Right ventricle myocardium superior (tissue), 1 donor: Measurements from ENCODE around the gene APLP1. TPM values are rescaled to one million over a fixed set of nuclear protein-coding genes. Genes with fewer than 3 reads are reported as not detected.
A peak's percentile ranks its signal among the peaks of the same experiment; 100 is the strongest.
"Not testable (repeated sequence)": the region's sequence is repeated elsewhere in the genome, so short reads cannot be mapped to it uniquely, and the experiment has no call there.

Experiments used
- ATAC-seq: fragments of 200-7000 bp; cut with Tn5 transposase; one replicate; pipeline ENCODE4 v1.9.1; 2020; ENCODE audit warnings: mild to moderate bottlenecking; ENCODE audit not compliant: poor library complexity
- DNase-seq: peaks from one replicate; pipeline ENCODE4 v3.0.0-alpha.2; 2020
- intact Hi-C: fragments of 100-400 bp; cut with DNase I; formaldehyde crosslinking; loops from one replicate; pipeline ENCODE4 v1.11.2; 2022
- long read RNA-seq: library from polyadenylated mRNA; unstranded; transcript quantifications from one replicate; pipeline ENCODE4 v2.0.0, GENCODE V29; 2021
- total RNA-seq: library from RNA; stranded (reverse); fragmentation: NEBNext Ultra II Directional; extraction: Animal tissue kit (Norgen Biotek cat#: 25700); gene quantifications from one replicate; pipeline ENCODE4 v1.2.1, GENCODE V29; 2021
- donor health status: DM: no; HTN: yes; CAD: no; lungs with severe emphysema.

APLP1 gene
- total RNA-seq = 17.8 TPM
- long read RNA-seq, transcript APLP1-201 (17 exons, 2,495 nt) = major isoform, 28 of 97 reads
- long read RNA-seq, partial matches to known transcripts = 3 of 97 reads
- long read RNA-seq, other reads (novel, unspliced or antisense) = 66 of 97 reads

GRCh38 chr19:35868172-35868822, at the start of gene APLP1:
APLP1 (plus strand) TSS chr19:35868574; CDS start chr19:35868637, 63 bp downstream.
- peak; percentile 96 for ATAC-seq
- intact Hi-C loops = no loop called here
- peak; percentile 84 for DNase-seq

- DNase-seq (no peak), ATAC-seq (no peak)
- intact Hi-C loops = no loop called here
Observed at GRCh38 chr19:35822579-35822978, 45.8 kb upstream of the APLP1 start.

GRCh38 chr19:35824150-35824549, 44.2 kb upstream of the APLP1 start:
- intact Hi-C loops = no loop called here
- no peak for ATAC-seq
- no peak for DNase-seq

GRCh38 chr19:35828692-35829301, 39.6 kb upstream of the APLP1 start:
- peak; percentile 51 for ATAC-seq
- intact Hi-C loops = no loop called here
- DNase-seq = peak; percentile 66

GRCh38 chr19:35830986-35831385, 37.4 kb upstream of the APLP1 start:
- ATAC-seq = no peak
- intact Hi-C loops = no loop called here
- DNase-seq = no peak

- intact Hi-C loops = no loop called here
- ATAC-seq (no peak), DNase-seq (no peak)
Observed at GRCh38 chr19:35832054-35832453, 36.3 kb upstream of the APLP1 start.

GRCh38 chr19:35833972-35834371, 34.4 kb upstream of the APLP1 start:
- intact Hi-C loops = no loop called here
- DNase-seq = no peak
- ATAC-seq = no peak

- ATAC-seq = not testable (repeated sequence)
Observed at GRCh38 chr19:35836096-35836495, 32.3 kb upstream of the APLP1 start.

GRCh38 chr19:35841961-35842595, 26.3 kb upstream of the APLP1 start:
- DNase-seq = no peak
- intact Hi-C loops = no loop called here
- ATAC-seq = no peak

More at GRCh38 chr19:35836096-35836495, 32.3 kb upstream of the APLP1 start:
- DNase-seq, intact Hi-C loops: not testable (repeated sequence)

GRCh38 chr19:35842666-35843272, 25.6 kb upstream of the APLP1 start:
- DNase-seq (no peak), ATAC-seq (no peak)
- intact Hi-C loops = no loop called here

- DNase-seq (no peak), ATAC-seq (no peak)
- intact Hi-C loops = no loop called here
Observed at GRCh38 chr19:35843676-35844481, 24.5 kb upstream of the APLP1 start.

GRCh38 chr19:35844482-35845214, 23.7 kb upstream of the APLP1 start:
- DNase-seq (no peak), ATAC-seq (no peak)
- intact Hi-C loops = no loop called here

GRCh38 chr19:35845215-35846037, 22.9 kb upstream of the APLP1 start:
- ATAC-seq (peak; percentile 51), DNase-seq (no peak)
- intact Hi-C loops = no loop called here

GRCh38 chr19:35846038-35846668, 22.2 kb upstream of the APLP1 start:
- ATAC-seq = no peak
- intact Hi-C loops = no loop called here
- no peak for DNase-seq

GRCh38 chr19:35847911-35848310, 20.5 kb upstream of the APLP1 start:
- intact Hi-C loops = no loop called here
- no peak for ATAC-seq
- no peak for DNase-seq

- intact Hi-C loops = no loop called here
- no peak for DNase-seq
- no peak for ATAC-seq
Observed at GRCh38 chr19:35848486-35848885, 19.9 kb upstream of the APLP1 start.
